ENCODE results near the gene SEC14L5.

The SEC14L5 gene

GRCh38 chr16:5045499-5046115 lies 87.5 kb downstream of the SEC14L5 start:
- DNase-seq = no peak

- no peak for DNase-seq
These were observed 88.8 kb downstream of the SEC14L5 start for GRCh38 chr16:5046914-5047313.

GRCh38 chr16:5054876-5055865 lies 97.0 kb downstream of the SEC14L5 start:
- DNase-seq = no peak

GRCh38 chr16:5056352-5056751 lies 98.2 kb downstream of the SEC14L5 start:
- DNase-seq = peak; percentile 68

GRCh38 chr16:5058476-5058875 lies 100.3 kb downstream of the SEC14L5 start:
- DNase-seq = no peak

GRCh38 chr16:5059386-5060072 lies 101.4 kb downstream of the SEC14L5 start:
- DNase-seq = no peak

- no peak for DNase-seq
These were observed 102.0 kb downstream of the SEC14L5 start for GRCh38 chr16:5060073-5060641.

- DNase-seq = no peak
These were observed 103.9 kb downstream of the SEC14L5 start for GRCh38 chr16:5062051-5062450.

- no peak for DNase-seq
These were observed 104.9 kb downstream of the SEC14L5 start for GRCh38 chr16:5062790-5063765.

- DNase-seq = no peak
These were observed 106.8 kb downstream of the SEC14L5 start for GRCh38 chr16:5064915-5065314.

- no peak for DNase-seq
These were observed 107.2 kb downstream of the SEC14L5 start for GRCh38 chr16:5065326-5065725.

GRCh38 chr16:5065813-5066212 lies 107.7 kb downstream of the SEC14L5 start, which contains the start of gene C16orf89:
C16orf89 (minus strand) TSS chr16:5065956; CDS start chr16:5065908, 48 bp downstream.
- DNase-seq = no peak

- DNase-seq = no peak
These were observed 108.4 kb downstream of the SEC14L5 start for GRCh38 chr16:5066511-5066910.
